ENCODE data around the gene LIPC. TPM values are rescaled to one million over a fixed set of nuclear protein-coding genes. Genes with fewer than 3 reads are reported as not detected.

The LIPC gene
- total and polyA plus RNA-seq, 7 donors: 0.01 TPM; not detected in 6

GRCh38 chr15:58503139-58504027 lies 71.6 kb downstream of the LIPC start:
- no peaks in the 10 kb centered on the region for H3K27me3 ChIP-seq (ENCODE audit: insufficient read depth in 3 of 3, low read length in 2 of 3)
- no peak for DNase-seq
- no peaks in the 10 kb centered on the region for H3K36me3 ChIP-seq (ENCODE audit: insufficient read depth in 1 of 2, low read depth in 1 of 2)
- no peaks in the 10 kb centered on the region for H3K9me3 ChIP-seq
- TF ChIP-seq CTCF (IDR thresholded peaks at IDR 0.05): no peak
- WGBS, 3 donors: 92 to 94% (median 93%) methylated on average over 6 of the region's 6 CpGs
- intact Hi-C loops (cut with DNase I): no loop called here
- peaks cover 18% of the 10 kb centered on the region for H3K4me1 ChIP-seq
- no peak for ATAC-seq
- H3K27ac ChIP-seq: no peak overlapping the region
- no peak overlapping the region for H3K4me3 ChIP-seq

- peaks cover 18% of the 10 kb centered on the region for H3K4me1 ChIP-seq
- H3K9me3 ChIP-seq: no peaks in the 10 kb centered on the region
- intact Hi-C loops (cut with DNase I): no loop called here
- H3K27ac ChIP-seq: peak overlapping the region; percentile 71
- DNase-seq (no peak), ATAC-seq (peak in 1 of 4 donors; percentile 17)
- 80 to 89% (median 84%) methylated on average over 6 of the region's 6 CpGs for WGBS, 3 donors
- TF ChIP-seq CTCF (IDR thresholded peaks at IDR 0.05): no peak
- H3K27me3 ChIP-seq (ENCODE audit: insufficient read depth in 3 of 3, low read length in 2 of 3): no peaks in the 10 kb centered on the region
- H3K4me3 ChIP-seq: no peak overlapping the region
- H3K36me3 ChIP-seq (ENCODE audit: insufficient read depth in 1 of 2, low read depth in 1 of 2): no peaks in the 10 kb centered on the region
Measured at GRCh38 chr15:58504674-58505234, 73.0 kb downstream of the LIPC start.

GRCh38 chr15:58505581-58505980 lies 73.8 kb downstream of the LIPC start:
- H3K9me3 ChIP-seq: no peaks in the 10 kb centered on the region
- no peaks in the 10 kb centered on the region for H3K27me3 ChIP-seq (ENCODE audit: insufficient read depth in 3 of 3, low read length in 2 of 3)
- no peak overlapping the region for H3K4me3 ChIP-seq
- H3K36me3 ChIP-seq (ENCODE audit: insufficient read depth in 1 of 2, low read depth in 1 of 2): no peaks in the 10 kb centered on the region
- peak; percentile 61 to 82 (median 70) for ATAC-seq
- H3K4me1 ChIP-seq: peaks cover 18% of the 10 kb centered on the region
- H3K27ac ChIP-seq: peak overlapping the region; percentile 71
- no peak for DNase-seq
- WGBS, 3 donors: 71 to 86% (median 75%) methylated on average over 7 of the region's 7 CpGs
- TF ChIP-seq CTCF (IDR thresholded peaks at IDR 0.05): no peak
- intact Hi-C loops (cut with DNase I): no loop called here

- peak; percentile 69 to 93 (median 92) for ATAC-seq
- WGBS, 3 donors: 43 to 50% (median 43%) methylated on average over 4 of the region's 4 CpGs
- peak in 1 of 2 donors; percentile 64 for DNase-seq
- intact Hi-C loops (cut with DNase I): loop anchor here in 1 of 2 donors (1.0 kb wide), 1 partner anchor 174 kb away; no protein-coding TSS in a partner anchor
- H3K9me3 ChIP-seq: no peaks in the 10 kb centered on the region
- H3K36me3 ChIP-seq (ENCODE audit: insufficient read depth in 1 of 2, low read depth in 1 of 2): no peaks in the 10 kb centered on the region
- peaks cover 18% of the 10 kb centered on the region for H3K4me1 ChIP-seq
- H3K27ac ChIP-seq: peak overlapping the region; percentile 71
- no peak for TF ChIP-seq CTCF (IDR thresholded peaks at IDR 0.05)
- H3K4me3 ChIP-seq: no peak overlapping the region
- no peaks in the 10 kb centered on the region for H3K27me3 ChIP-seq (ENCODE audit: insufficient read depth in 3 of 3, low read length in 2 of 3)
Measured at GRCh38 chr15:58506064-58506490, 74.3 kb downstream of the LIPC start.
